ENCODE measurements around the gene RNF152. TPM values are rescaled to one million over a fixed set of nuclear protein-coding genes. Genes with fewer than 3 reads are reported as not detected.
"Not testable (repeated sequence)": the region's sequence is repeated elsewhere in the genome, so short reads cannot be mapped to it uniquely, and the experiment has no call there.

Gene RNF152
- total RNA-seq, 1 experiment from 2014 or later, result 6.6 TPM

DNA sequence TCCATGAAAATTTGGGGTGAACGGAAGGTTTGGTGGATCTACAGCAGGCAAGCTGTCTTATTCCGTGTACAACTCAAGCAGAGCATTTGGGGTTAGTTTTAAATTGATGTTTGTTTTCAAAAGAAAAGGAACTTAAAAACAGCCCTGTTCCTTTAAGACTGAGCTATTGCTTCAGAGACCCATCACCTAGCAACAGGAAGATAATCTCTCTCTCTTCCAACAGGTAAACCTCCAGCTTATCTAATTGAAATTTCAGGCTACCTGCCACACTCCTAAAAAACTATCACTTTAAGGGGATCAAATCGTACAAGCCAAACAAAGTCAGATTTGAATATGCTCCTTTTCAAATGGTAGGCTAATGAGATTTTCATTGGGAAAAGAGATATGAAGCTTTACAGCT is 101.8 kb downstream of the RNF152 start:
- no peak for DNase-seq (ENCODE audit: low read depth, low spot score)
- in situ Hi-C loops (cut with HindIII; ENCODE audit: low pct_unique_long_range_greater_than_20kb, low sequenced_read_pairs), result no loop called here

DNA sequence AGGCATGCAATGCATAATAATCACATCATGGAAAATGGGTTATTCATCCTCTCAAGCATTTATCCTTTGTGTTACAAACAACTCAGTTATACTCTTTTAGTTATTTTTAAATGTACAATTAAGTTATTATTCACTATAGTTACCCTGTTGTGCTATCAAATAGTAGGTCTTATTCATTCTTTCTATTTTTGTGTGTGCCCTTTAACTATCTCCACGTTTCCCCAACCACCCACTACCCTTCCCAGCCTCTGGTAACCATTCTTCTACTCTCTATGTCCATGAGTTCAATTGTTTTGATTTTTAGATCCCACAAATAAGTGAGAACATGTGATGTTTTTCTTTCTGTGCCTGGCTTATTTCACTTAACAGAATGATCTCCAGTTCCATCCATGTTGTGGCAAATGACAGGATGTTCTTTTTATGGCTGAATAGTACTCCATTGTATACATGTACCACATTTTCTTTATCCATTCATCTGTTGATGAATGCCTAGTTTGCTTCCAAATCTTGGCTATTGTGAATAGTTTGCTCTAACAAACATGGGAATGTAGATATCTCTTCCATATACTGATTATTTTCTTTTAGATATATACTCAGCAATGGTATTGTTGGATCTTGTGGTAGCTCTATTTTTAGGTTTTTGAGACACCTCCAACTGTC is 105.7 kb downstream of the RNF152 start:
- in situ Hi-C loops (cut with HindIII; ENCODE audit: low pct_unique_long_range_greater_than_20kb, low sequenced_read_pairs), result not testable (repeated sequence)
- DNase-seq (ENCODE audit: low read depth, low spot score), result peak; percentile 73

DNA sequence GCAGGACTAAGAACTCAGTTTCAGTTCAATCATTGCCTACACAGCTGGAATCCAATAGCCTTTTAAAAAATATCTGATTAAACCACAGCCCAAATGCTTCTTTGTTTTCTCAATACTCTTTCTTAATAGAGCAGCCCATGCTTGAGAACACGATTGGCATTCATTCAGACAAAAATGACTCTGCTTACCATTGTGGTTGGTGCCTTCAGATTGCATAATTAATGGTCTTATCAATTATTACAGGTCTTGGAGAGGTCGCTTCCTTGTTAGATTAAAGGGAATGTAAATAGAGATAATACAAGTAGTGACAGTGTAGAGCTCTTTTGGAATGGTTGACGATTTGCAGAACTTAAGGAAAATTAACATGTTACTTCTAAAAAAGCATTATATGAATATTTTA is 107.2 kb downstream of the RNF152 start:
- DNase-seq (ENCODE audit: low read depth, low spot score), result no peak
- in situ Hi-C loops (cut with HindIII; ENCODE audit: low pct_unique_long_range_greater_than_20kb, low sequenced_read_pairs), result no loop called here

DNA sequence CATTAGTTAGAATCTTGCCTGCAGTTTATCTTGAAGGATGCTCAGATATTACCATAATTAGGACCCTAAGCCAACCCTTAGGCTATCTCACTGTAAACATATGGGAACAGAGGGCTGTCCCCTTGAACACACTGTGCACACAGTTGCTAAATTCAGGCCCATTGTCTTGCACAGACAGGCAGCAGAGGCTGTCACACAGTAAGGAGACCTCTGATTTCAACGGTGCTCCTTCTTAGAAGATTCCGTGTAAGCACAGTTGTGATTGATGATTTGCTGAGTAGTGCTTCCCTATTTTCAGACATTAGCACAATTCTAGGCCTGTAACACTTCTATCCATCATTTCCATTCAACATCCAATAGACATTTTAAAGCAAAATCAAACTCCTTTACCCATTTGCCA is 108.0 kb downstream of the RNF152 start:
- DNase-seq (ENCODE audit: low read depth, low spot score), result no peak
- in situ Hi-C loops (cut with HindIII; ENCODE audit: low pct_unique_long_range_greater_than_20kb, low sequenced_read_pairs), result no loop called here

DNA sequence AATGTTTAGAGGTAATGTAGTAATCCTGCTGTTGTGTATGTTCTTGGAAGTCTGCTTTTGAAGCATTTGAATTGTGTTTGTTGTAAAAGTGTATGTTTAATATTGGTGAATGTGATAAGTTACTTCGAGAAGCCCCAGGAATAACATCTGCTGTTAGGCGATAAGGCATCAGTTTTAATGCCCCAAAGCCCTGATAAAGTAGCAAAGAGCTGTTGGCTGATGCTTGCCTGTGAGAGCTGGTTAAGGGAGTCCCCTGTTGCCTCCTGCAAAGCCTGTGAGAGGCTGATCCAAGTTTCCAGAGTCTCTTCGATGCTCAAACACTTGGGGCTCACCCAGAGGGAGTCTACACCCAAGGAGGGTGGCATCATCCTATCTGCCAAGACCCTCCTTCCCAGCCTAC is 110.3 kb downstream of the RNF152 start:
- no peak for DNase-seq (ENCODE audit: low read depth, low spot score)
- in situ Hi-C loops (cut with HindIII; ENCODE audit: low pct_unique_long_range_greater_than_20kb, low sequenced_read_pairs), result no loop called here

DNA sequence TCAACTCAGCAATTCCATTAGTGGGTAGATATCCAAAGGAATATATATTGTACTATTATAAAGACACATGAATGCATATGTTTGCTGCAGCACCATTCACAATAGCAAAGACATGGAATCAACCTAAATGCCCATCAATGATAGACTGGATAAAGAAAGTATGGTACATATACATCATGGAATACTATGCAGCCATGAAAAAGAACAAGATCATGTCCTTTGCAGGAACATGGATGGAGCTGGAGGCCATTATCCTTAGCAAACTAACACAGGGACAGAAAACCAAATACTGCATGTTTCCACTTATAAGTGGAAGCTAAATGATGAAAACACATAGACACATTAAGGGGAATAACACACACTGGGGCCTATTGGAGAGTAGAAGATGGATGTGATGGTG is 116.6 kb downstream of the RNF152 start:
- in situ Hi-C loops (cut with HindIII; ENCODE audit: low pct_unique_long_range_greater_than_20kb, low sequenced_read_pairs), result not testable (repeated sequence)

DNA sequence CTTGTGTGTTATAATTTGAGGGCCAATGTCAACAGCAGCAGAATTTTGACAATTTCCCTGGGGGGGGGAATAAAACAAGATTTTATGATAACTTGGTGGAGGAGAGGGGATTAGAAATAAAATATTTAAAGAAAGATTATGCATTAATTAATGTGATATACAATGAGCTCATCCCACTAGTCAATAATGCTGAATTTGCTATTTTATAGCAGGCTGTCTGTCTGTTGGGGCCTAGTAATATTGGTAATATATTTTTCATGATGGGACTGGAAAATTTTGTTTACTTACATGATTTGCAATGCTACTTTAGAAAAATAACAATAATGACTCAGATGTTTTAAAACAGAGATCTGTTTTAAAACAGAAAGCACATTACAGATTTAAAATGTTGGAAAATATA is 118.0 kb downstream of the RNF152 start:
- DNase-seq (ENCODE audit: low read depth, low spot score), result no peak
- in situ Hi-C loops (cut with HindIII; ENCODE audit: low pct_unique_long_range_greater_than_20kb, low sequenced_read_pairs), result no loop called here

More for the DNA sequence above, 116.6 kb downstream of the RNF152 start:
- not testable (repeated sequence) for DNase-seq (ENCODE audit: low read depth, low spot score)

DNA sequence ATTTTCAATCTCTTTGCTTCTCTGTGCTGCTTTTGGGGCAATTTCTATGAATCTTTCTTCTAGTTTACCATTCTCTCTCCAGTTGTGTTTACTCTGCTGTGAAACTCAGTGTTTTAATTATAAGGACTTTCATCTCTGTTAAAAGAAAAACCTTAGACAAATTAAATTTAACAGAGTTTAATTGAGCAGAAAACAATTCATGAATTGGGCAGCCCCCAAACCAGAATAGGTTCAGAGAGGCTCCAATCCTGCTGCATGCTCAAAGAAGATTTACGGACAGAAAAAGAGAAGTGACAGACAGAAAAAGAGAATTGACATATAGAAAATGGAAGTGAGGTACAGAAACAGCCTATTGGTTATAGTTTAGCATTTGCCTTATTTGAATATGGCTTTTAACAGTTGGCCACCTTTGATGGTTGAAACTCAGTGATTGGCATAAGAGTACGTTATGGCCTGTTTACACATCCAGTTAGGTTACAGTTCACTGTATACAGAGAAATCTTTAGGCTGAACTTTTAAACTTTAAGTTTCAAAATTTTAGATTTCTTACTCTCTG is 120.4 kb downstream of the RNF152 start:
- in situ Hi-C loops (cut with HindIII; ENCODE audit: low pct_unique_long_range_greater_than_20kb, low sequenced_read_pairs), result no loop called here
- no peak for DNase-seq (ENCODE audit: low read depth, low spot score)

DNA sequence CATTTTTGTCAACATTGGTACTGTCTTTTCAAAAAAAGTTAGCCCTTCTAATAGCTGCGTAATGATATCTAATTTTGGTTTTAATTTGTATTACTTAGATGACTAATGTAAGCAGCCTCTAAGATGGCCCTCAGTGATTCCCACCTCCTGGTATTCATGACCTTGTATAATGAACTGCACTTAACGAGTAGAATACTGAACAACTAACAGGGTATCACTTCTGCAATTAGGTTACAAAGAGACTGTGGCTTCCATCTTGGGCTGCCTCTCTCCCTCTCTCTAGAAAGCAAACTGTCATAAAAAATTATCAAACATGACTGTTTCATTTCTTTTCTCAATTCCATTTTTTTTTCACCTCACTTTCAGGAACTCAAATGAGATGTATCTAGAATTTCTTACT is 120.9 kb downstream of the RNF152 start:
- in situ Hi-C loops (cut with HindIII; ENCODE audit: low pct_unique_long_range_greater_than_20kb, low sequenced_read_pairs), result no loop called here

DNA sequence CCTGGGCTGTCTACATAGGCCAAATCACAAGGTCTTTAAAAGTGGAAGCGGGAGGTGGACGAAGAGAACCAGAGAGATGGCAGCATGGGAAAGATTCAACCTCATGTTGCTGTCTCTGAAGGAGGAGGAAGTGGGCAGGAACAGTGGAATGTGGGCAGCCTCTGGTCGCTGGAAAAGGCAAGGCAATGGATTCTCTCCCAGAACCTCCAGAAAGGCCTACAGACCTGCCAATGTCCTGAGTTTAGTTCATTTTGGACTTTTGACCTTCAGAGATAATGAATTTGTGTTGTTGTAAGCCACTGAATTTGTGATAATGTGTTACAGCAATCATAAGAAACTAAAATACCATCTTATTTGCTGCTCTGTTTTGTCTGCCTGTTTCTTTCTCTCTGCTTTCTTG is 122.5 kb downstream of the RNF152 start:
- DNase-seq (ENCODE audit: low read depth, low spot score), result no peak
- in situ Hi-C loops (cut with HindIII; ENCODE audit: low pct_unique_long_range_greater_than_20kb, low sequenced_read_pairs), result no loop called here

More for the DNA sequence above, 120.9 kb downstream of the RNF152 start:
- DNase-seq (ENCODE audit: low read depth, low spot score), result no peak

DNA sequence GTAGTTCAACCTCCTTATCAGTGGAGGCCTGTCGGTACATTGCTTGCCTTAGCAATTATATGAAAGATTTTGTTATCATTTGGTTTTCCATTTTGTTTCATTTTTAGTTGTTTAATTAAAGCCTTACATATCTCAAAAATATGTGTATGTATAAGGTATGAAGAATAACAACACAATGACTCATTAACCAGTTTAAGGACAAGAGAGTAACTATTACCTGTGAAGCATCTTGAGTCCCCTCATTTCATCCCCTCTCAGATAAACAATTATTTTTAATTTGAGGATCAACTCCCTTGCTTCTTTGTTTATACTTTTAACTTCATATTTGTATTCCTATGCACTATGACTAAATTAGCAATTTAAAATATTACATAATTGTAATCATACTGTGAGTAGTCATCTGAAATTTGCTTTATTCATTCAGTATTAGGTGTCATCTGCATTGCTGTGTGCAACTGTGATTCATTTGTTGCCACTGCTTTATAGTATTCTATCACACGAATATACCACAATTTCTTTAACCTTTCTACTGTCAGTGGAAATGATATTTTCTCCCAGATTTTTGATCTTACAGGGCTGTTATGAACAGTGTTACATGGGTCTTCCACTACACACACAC is 126.4 kb downstream of the RNF152 start:
- in situ Hi-C loops (cut with HindIII; ENCODE audit: low pct_unique_long_range_greater_than_20kb, low sequenced_read_pairs), result no loop called here
- no peak for DNase-seq (ENCODE audit: low read depth, low spot score)

DNA sequence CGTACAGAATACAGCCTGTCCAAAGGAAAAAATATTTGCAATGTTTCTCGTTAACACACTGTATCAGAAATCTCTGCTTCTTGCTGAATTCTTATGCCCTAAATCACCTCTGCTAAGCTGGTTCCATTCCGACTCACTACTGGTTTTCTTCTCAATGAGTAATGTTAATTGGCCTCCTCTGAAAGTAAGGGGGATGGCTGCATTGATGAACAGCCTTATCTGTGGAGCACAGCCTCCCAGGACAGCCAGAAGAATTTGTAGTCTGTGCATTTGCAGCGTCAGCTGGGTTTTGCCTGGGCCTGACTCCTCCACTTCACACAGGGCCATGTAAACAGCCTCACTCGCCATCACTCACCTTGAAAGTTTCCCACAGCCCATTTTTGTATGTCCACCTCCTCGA is 127.7 kb downstream of the RNF152 start:
- in situ Hi-C loops (cut with HindIII; ENCODE audit: low pct_unique_long_range_greater_than_20kb, low sequenced_read_pairs), result no loop called here
- DNase-seq (ENCODE audit: low read depth, low spot score), result no peak

DNA sequence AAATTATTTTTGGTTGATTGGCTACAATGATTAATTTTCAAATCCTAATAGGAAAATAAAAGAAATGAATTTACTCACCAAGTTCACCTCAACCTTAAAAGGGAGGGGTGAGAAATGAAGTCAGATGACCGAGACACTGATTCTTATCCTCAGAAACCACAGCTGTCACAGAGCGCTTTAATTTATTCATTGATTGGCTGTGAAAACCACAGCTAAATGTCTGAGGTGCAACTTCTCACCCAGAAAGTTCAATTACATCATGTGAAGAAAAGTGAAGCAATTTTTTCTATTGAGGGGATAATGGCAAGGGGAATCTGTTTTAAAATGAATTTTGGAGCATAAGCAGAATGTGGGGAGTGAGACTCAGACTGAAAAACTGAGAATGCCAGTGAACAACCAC is 128.4 kb downstream of the RNF152 start:
- in situ Hi-C loops (cut with HindIII; ENCODE audit: low pct_unique_long_range_greater_than_20kb, low sequenced_read_pairs), result no loop called here
- DNase-seq (ENCODE audit: low read depth, low spot score), result no peak

DNA sequence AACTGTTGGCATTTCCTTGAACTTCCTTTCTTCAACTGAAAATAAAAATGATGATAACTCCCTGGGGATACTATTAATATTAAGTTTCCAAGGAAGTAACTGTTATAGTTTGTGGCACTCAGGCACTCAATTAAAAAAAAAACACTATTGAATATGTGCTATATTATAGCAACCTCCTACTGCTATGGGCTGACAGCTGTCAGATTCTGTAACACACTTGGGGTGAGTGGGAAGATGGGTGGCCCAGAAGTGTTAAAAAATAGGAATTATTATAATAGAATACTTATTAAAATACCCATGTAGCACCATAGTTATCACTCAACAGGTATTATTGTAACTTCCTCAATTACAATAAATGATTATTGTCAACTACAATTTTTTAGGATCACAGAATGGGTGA is 130.9 kb downstream of the RNF152 start:
- DNase-seq (ENCODE audit: low read depth, low spot score), result no peak
- in situ Hi-C loops (cut with HindIII; ENCODE audit: low pct_unique_long_range_greater_than_20kb, low sequenced_read_pairs), result no loop called here
